ENCODE results near the gene TTLL6. TPM values are rescaled to one million over a fixed set of nuclear protein-coding genes. Genes with fewer than 3 reads are reported as not detected.

Gene TTLL6
- total RNA-seq, 1 donor from 2014 or later: not detected

DNA sequence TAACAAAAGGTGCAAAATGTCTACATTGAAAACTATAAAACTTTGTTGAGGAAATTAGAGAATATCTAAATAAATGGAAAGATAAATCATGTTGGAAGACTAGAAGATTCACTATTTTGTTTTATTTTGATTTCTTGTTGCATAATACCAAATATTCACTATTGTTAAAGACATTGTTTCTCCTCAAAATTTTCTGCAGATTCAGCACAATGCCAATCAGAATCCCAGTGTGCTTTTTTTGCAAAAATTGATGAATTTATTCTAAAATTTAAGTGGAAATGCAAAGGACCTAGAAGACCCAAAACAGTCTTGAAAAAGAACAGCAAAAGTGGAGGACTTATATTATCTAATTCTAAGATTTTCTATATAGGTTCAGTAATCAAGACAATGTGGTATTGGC lies 40.4 kb downstream of the TTLL6 start:
- FAIRE-seq (no peak), DNase-seq (ENCODE audit: low read depth) (no peak)
- no peaks in the 10 kb centered on the region for H3K27me3 ChIP-seq (ENCODE audit: control insufficient read depth, insufficient read depth, low read length)
- no peak for TF ChIP-seq CTCF (IDR thresholded peaks at IDR 0.05; ENCODE audit: insufficient read depth, low read length, severe bottlenecking)
- no peak overlapping the region for H3K4me3 ChIP-seq (ENCODE audit: low read depth, low read length)
- no peaks in the 10 kb centered on the region for H3K36me3 ChIP-seq (ENCODE audit: control insufficient read depth, insufficient read depth, low read length)

GRCh38 chr17:48773245-48773644 lies 43.8 kb downstream of the TTLL6 start:
- DNase-seq (ENCODE audit: low read depth): no peak
- Histone ChIP-seq H3K27me3 (ENCODE audit: control insufficient read depth, insufficient read depth, low read length) (no peaks in the 10 kb centered on the region), H3K36me3 (ENCODE audit: control insufficient read depth, insufficient read depth, low read length) (no peaks in the 10 kb centered on the region), H3K4me3 (ENCODE audit: low read depth, low read length) (no peak overlapping the region)
- TF ChIP-seq CTCF (IDR thresholded peaks at IDR 0.05; ENCODE audit: insufficient read depth, low read length, severe bottlenecking): no peak
- no peak for FAIRE-seq

DNA sequence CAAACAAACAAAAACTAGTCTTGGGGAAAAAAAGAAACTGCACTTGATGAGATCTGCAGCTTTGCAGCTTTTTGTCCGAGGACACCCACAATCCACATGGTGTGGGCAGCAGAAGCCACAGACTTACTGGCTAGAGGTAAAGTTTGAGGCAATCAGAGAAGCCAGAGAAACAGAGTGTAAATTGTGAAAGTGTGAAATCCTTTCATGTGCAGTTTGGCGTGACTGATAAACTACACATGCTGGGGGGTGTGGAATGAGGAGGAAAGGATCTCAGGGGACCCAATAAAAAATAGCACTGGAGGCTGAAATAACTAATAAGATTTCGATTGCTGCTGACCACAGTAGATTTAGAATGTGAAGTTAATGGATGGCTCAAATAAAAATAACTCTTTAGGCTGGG lies 46.1 kb downstream of the TTLL6 start:
- FAIRE-seq: no peak
- no peak for TF ChIP-seq CTCF (IDR thresholded peaks at IDR 0.05; ENCODE audit: insufficient read depth, low read length, severe bottlenecking)
- Histone ChIP-seq H3K4me3 (ENCODE audit: low read depth, low read length) (no peak overlapping the region), H3K36me3 (ENCODE audit: control insufficient read depth, insufficient read depth, low read length) (no peaks in the 10 kb centered on the region), H3K27me3 (ENCODE audit: control insufficient read depth, insufficient read depth, low read length) (peaks cover 2% of the 10 kb centered on the region)
- no peak for DNase-seq (ENCODE audit: low read depth)

GRCh38 chr17:48769009-48769675 lies 47.9 kb downstream of the TTLL6 start:
- peak; percentile 18 for FAIRE-seq
- peaks cover 2% of the 10 kb centered on the region for H3K27me3 ChIP-seq (ENCODE audit: control insufficient read depth, insufficient read depth, low read length)
- no peak for DNase-seq (ENCODE audit: low read depth)
- H3K36me3 ChIP-seq (ENCODE audit: control insufficient read depth, insufficient read depth, low read length): no peaks in the 10 kb centered on the region
- no peak for TF ChIP-seq CTCF (IDR thresholded peaks at IDR 0.05; ENCODE audit: insufficient read depth, low read length, severe bottlenecking)
- no peak overlapping the region for H3K4me3 ChIP-seq (ENCODE audit: low read depth, low read length)

DNA sequence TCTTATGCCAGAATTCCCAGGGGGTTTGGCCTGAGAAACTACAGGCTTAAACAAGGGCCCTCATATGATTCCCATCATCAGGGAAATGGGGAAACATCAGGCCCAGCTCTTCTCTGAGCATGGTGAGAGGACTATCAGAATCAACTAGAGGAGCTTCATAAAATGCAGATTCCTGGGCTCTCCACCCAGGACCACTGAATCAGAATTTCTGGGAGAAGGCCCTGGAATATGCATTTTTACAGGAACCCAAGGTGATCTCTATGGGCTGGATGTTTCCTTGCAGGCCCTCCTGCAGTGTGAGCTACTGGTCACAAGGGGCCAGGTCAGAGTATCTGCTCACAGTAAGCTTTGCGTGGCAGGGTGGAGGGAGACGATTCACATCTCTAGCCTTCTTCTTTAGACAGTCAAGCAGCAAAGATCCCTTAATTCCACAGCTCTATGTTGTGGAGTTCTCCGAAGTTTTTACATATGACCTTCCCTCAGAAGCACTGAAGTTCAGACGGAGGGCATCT lies 49.7 kb downstream of the TTLL6 start:
- Histone ChIP-seq H3K36me3 (ENCODE audit: control insufficient read depth, insufficient read depth, low read length) (no peaks in the 10 kb centered on the region), H3K27me3 (ENCODE audit: control insufficient read depth, insufficient read depth, low read length) (peaks cover 3% of the 10 kb centered on the region), H3K4me3 (ENCODE audit: low read depth, low read length) (no peak overlapping the region)
- no peak for DNase-seq (ENCODE audit: low read depth)
- no peak for TF ChIP-seq CTCF (IDR thresholded peaks at IDR 0.05; ENCODE audit: insufficient read depth, low read length, severe bottlenecking)
- FAIRE-seq: no peak

DNA sequence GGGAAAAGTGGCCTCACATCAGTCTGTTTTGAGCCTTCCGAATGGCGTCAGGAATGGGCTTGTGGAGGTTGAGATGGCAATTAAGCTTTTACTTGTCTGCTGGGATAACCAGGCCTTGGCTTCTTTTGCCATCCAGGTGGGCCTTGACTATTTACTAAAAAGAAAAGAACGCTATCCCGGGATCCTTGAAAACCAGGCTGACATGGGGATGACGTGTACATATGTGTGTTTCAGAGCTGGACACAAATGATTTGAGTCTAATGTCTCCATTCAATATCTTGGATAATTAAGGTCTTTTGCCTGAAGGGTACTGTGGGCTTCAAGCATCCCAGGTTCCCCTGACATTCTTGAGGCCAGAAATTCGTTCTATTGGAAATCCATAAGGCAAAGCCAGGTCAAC lies 55.9 kb downstream of the TTLL6 start:
- H3K27me3 ChIP-seq (ENCODE audit: control insufficient read depth, insufficient read depth, low read length): peaks cover 11% of the 10 kb centered on the region
- no peak for TF ChIP-seq CTCF (IDR thresholded peaks at IDR 0.05; ENCODE audit: insufficient read depth, low read length, severe bottlenecking)

More for the DNA sequence above, 55.9 kb downstream of the TTLL6 start:
- no peak for FAIRE-seq
- H3K4me3 ChIP-seq (ENCODE audit: low read depth, low read length): no peak overlapping the region
- DNase-seq (ENCODE audit: low read depth): no peak
- no peaks in the 10 kb centered on the region for H3K36me3 ChIP-seq (ENCODE audit: control insufficient read depth, insufficient read depth, low read length)

All from bronchial epithelial cell (primary cell).